Measurements from ENCODE around the gene ACAP1.

Gene ACAP1

GRCh38 chr17:7324438-7324779, 11.9 kb upstream of the ACAP1 start:
- H3K9me3 ChIP-seq (ENCODE audit: control insufficient read depth, low read length): no peaks in the 10 kb centered on the region
- H3K9ac ChIP-seq (ENCODE audit: low read length): no peak overlapping the region
- no peak overlapping the region for H3K4me3 ChIP-seq (ENCODE audit: low read length)
- no peaks in the 10 kb centered on the region for H3K27me3 ChIP-seq (replicated peaks; ENCODE audit: control insufficient read depth, insufficient read depth, low read length)
- H3K36me3 ChIP-seq (ENCODE audit: control insufficient read depth, insufficient read depth, low read length, severe bottlenecking): peaks cover 57% of the 10 kb centered on the region
- no peak for DNase-seq (ENCODE audit: low read depth)
- H3K4me1 ChIP-seq (ENCODE audit: control insufficient read depth, insufficient read depth, low read length): peaks cover 12% of the 10 kb centered on the region

- no peak overlapping the region for H3K9ac ChIP-seq (ENCODE audit: low read length)
- peaks cover 57% of the 10 kb centered on the region for H3K36me3 ChIP-seq (ENCODE audit: control insufficient read depth, insufficient read depth, low read length, severe bottlenecking)
- H3K9me3 ChIP-seq (ENCODE audit: control insufficient read depth, low read length): no peaks in the 10 kb centered on the region
- DNase-seq (ENCODE audit: low read depth): no peak
- no peak overlapping the region for H3K4me3 ChIP-seq (ENCODE audit: low read length)
- H3K27me3 ChIP-seq (replicated peaks; ENCODE audit: control insufficient read depth, insufficient read depth, low read length): no peaks in the 10 kb centered on the region
- peaks cover 12% of the 10 kb centered on the region for H3K4me1 ChIP-seq (ENCODE audit: control insufficient read depth, insufficient read depth, low read length)
These were observed 11.2 kb upstream of the ACAP1 start for GRCh38 chr17:7325031-7325528.

GRCh38 chr17:7326186-7326585, 10.1 kb upstream of the ACAP1 start:
- Histone ChIP-seq H3K4me3 (ENCODE audit: low read length) (no peak overlapping the region), H3K36me3 (ENCODE audit: control insufficient read depth, insufficient read depth, low read length, severe bottlenecking) (peaks cover 46% of the 10 kb centered on the region), H3K9me3 (ENCODE audit: control insufficient read depth, low read length) (no peaks in the 10 kb centered on the region), H3K9ac (ENCODE audit: low read length) (no peak overlapping the region), H3K4me1 (ENCODE audit: control insufficient read depth, insufficient read depth, low read length) (peaks cover 15% of the 10 kb centered on the region), H3K27me3 (replicated peaks; ENCODE audit: control insufficient read depth, insufficient read depth, low read length) (no peaks in the 10 kb centered on the region)
- DNase-seq (ENCODE audit: low read depth): no peak

- H3K4me1 ChIP-seq (ENCODE audit: control insufficient read depth, insufficient read depth, low read length): peaks cover 15% of the 10 kb centered on the region
- no peak overlapping the region for H3K9ac ChIP-seq (ENCODE audit: low read length)
These were observed 9.3 kb upstream of the ACAP1 start for GRCh38 chr17:7327056-7327455.

GRCh38 chr17:7327501-7327900, 8.8 kb upstream of the ACAP1 start:
- H3K4me3 ChIP-seq (ENCODE audit: low read length): no peak overlapping the region
- DNase-seq (ENCODE audit: low read depth): no peak

More at GRCh38 chr17:7327056-7327455, 9.3 kb upstream of the ACAP1 start:
- no peaks in the 10 kb centered on the region for H3K9me3 ChIP-seq (ENCODE audit: control insufficient read depth, low read length)
- H3K4me3 ChIP-seq (ENCODE audit: low read length): no peak overlapping the region
- no peak for DNase-seq (ENCODE audit: low read depth)
- peaks cover 38% of the 10 kb centered on the region for H3K36me3 ChIP-seq (ENCODE audit: control insufficient read depth, insufficient read depth, low read length, severe bottlenecking)
- H3K27me3 ChIP-seq (replicated peaks; ENCODE audit: control insufficient read depth, insufficient read depth, low read length): no peaks in the 10 kb centered on the region

GRCh38 chr17:7328009-7328408, 8.3 kb upstream of the ACAP1 start:
- Histone ChIP-seq H3K36me3 (ENCODE audit: control insufficient read depth, insufficient read depth, low read length, severe bottlenecking) (peaks cover 28% of the 10 kb centered on the region), H3K9me3 (ENCODE audit: control insufficient read depth, low read length) (no peaks in the 10 kb centered on the region), H3K27me3 (replicated peaks; ENCODE audit: control insufficient read depth, insufficient read depth, low read length) (no peaks in the 10 kb centered on the region), H3K4me1 (ENCODE audit: control insufficient read depth, insufficient read depth, low read length) (peaks cover 15% of the 10 kb centered on the region), H3K4me3 (ENCODE audit: low read length) (peak overlapping the region; percentile 92), H3K9ac (ENCODE audit: low read length) (peak overlapping the region; percentile 96)
- DNase-seq (ENCODE audit: low read depth): no peak

More at GRCh38 chr17:7327501-7327900, 8.8 kb upstream of the ACAP1 start:
- H3K4me1 ChIP-seq (ENCODE audit: control insufficient read depth, insufficient read depth, low read length): peaks cover 15% of the 10 kb centered on the region
- H3K27me3 ChIP-seq (replicated peaks; ENCODE audit: control insufficient read depth, insufficient read depth, low read length): no peaks in the 10 kb centered on the region
- H3K36me3 ChIP-seq (ENCODE audit: control insufficient read depth, insufficient read depth, low read length, severe bottlenecking): peaks cover 33% of the 10 kb centered on the region
- no peaks in the 10 kb centered on the region for H3K9me3 ChIP-seq (ENCODE audit: control insufficient read depth, low read length)
- H3K9ac ChIP-seq (ENCODE audit: low read length): no peak overlapping the region

GRCh38 chr17:7328840-7329373, 7.4 kb upstream of the ACAP1 start, which contains the start of gene NEURL4:
NEURL4 (minus strand) TSS chr17:7329335; CDS start chr17:7329312, 23 bp downstream.
- Histone ChIP-seq H3K36me3 (ENCODE audit: control insufficient read depth, insufficient read depth, low read length, severe bottlenecking) (peaks cover 19% of the 10 kb centered on the region), H3K9ac (ENCODE audit: low read length) (peak within 1 kb of the TSS; percentile 96), H3K4me1 (ENCODE audit: control insufficient read depth, insufficient read depth, low read length) (peaks cover 15% of the 10 kb centered on the region), H3K4me3 (ENCODE audit: low read length) (peak within 1 kb of the TSS; percentile 92), H3K9me3 (ENCODE audit: control insufficient read depth, low read length) (no peaks in the 10 kb centered on the region), H3K27me3 (replicated peaks; ENCODE audit: control insufficient read depth, insufficient read depth, low read length) (no peaks in the 10 kb centered on the region)
- DNase-seq (ENCODE audit: low read depth): peak; percentile 73

- H3K4me3 ChIP-seq (ENCODE audit: low read length): peak overlapping the region; percentile 92
- peaks cover under 1% of the 10 kb centered on the region for H3K27me3 ChIP-seq (replicated peaks; ENCODE audit: control insufficient read depth, insufficient read depth, low read length)
- H3K36me3 ChIP-seq (ENCODE audit: control insufficient read depth, insufficient read depth, low read length, severe bottlenecking): peaks cover 15% of the 10 kb centered on the region
- DNase-seq (ENCODE audit: low read depth): peak; percentile 98
- no peaks in the 10 kb centered on the region for H3K9me3 ChIP-seq (ENCODE audit: control insufficient read depth, low read length)
- peaks cover 15% of the 10 kb centered on the region for H3K4me1 ChIP-seq (ENCODE audit: control insufficient read depth, insufficient read depth, low read length)
- peak overlapping the region; percentile 96 for H3K9ac ChIP-seq (ENCODE audit: low read length)
These were observed 6.8 kb upstream of the ACAP1 start for GRCh38 chr17:7329374-7329996.

GRCh38 chr17:7329997-7330637, 6.2 kb upstream of the ACAP1 start:
- Histone ChIP-seq H3K9me3 (ENCODE audit: control insufficient read depth, low read length) (no peaks in the 10 kb centered on the region), H3K4me1 (ENCODE audit: control insufficient read depth, insufficient read depth, low read length) (peaks cover 15% of the 10 kb centered on the region), H3K27me3 (replicated peaks; ENCODE audit: control insufficient read depth, insufficient read depth, low read length) (peaks cover 7% of the 10 kb centered on the region), H3K9ac (ENCODE audit: low read length) (peak overlapping the region; percentile 96), H3K4me3 (ENCODE audit: low read length) (peak overlapping the region; percentile 92), H3K36me3 (ENCODE audit: control insufficient read depth, insufficient read depth, low read length, severe bottlenecking) (peaks cover 11% of the 10 kb centered on the region)
- peak; percentile 88 for DNase-seq (ENCODE audit: low read depth)

GRCh38 chr17:7330638-7331015, 5.7 kb upstream of the ACAP1 start:
- peak overlapping the region; percentile 92 for H3K4me3 ChIP-seq (ENCODE audit: low read length)
- no peak for DNase-seq (ENCODE audit: low read depth)
- peaks cover 15% of the 10 kb centered on the region for H3K4me1 ChIP-seq (ENCODE audit: control insufficient read depth, insufficient read depth, low read length)
- no peaks in the 10 kb centered on the region for H3K9me3 ChIP-seq (ENCODE audit: control insufficient read depth, low read length)
- H3K36me3 ChIP-seq (ENCODE audit: control insufficient read depth, insufficient read depth, low read length, severe bottlenecking): peaks cover 10% of the 10 kb centered on the region
- peak overlapping the region; percentile 64 for H3K9ac ChIP-seq (ENCODE audit: low read length)
- peaks cover 11% of the 10 kb centered on the region for H3K27me3 ChIP-seq (replicated peaks; ENCODE audit: control insufficient read depth, insufficient read depth, low read length)

- no peaks in the 10 kb centered on the region for H3K36me3 ChIP-seq (ENCODE audit: control insufficient read depth, insufficient read depth, low read length, severe bottlenecking)
- DNase-seq (ENCODE audit: low read depth): no peak
- peaks cover 19% of the 10 kb centered on the region for H3K27me3 ChIP-seq (replicated peaks; ENCODE audit: control insufficient read depth, insufficient read depth, low read length)
- H3K9me3 ChIP-seq (ENCODE audit: control insufficient read depth, low read length): no peaks in the 10 kb centered on the region
- peaks cover 15% of the 10 kb centered on the region for H3K4me1 ChIP-seq (ENCODE audit: control insufficient read depth, insufficient read depth, low read length)
- no peak overlapping the region for H3K4me3 ChIP-seq (ENCODE audit: low read length)
- no peak overlapping the region for H3K9ac ChIP-seq (ENCODE audit: low read length)
These were observed 4.2 kb upstream of the ACAP1 start for GRCh38 chr17:7332111-7332510.
